Coronary artery (tissue), 2 donors: Measurements from ENCODE around the gene SERPINE2.

Experiments
- DNase-seq: peaks from one replicate; pipeline ENCODE4 v3.0.0-alpha.2; 2017; ENCODE audit warnings: low spot score
- H3K27ac ChIP-seq, 2 donors: fragments of 200-600 bp; sonication (generic); one replicate each; pipeline ENCODE4 v1.5.1; 2016 to 2019
- H3K4me3 ChIP-seq: fragments of 200-600 bp; sonication (generic); 2 replicates; pipeline ENCODE4 v1.5.1; 2016; ENCODE audit warnings: mild to moderate bottlenecking, moderate library complexity
- CTCF ChIP-seq: fragments of 200-600 bp; sonication (generic); IDR thresholded peaks from one replicate; pipeline ENCODE4 v1.5.1; 2019; ENCODE audit warnings: antibody characterized with exemption

The SERPINE2 gene

GRCh38 chr2:223969315-223969714 is 69.8 kb downstream of the SERPINE2 start:
- Histone ChIP-seq H3K27ac (no peak overlapping the region), H3K4me3 (no peak overlapping the region)
- no peak for DNase-seq
- no peak for TF ChIP-seq CTCF

DNA sequence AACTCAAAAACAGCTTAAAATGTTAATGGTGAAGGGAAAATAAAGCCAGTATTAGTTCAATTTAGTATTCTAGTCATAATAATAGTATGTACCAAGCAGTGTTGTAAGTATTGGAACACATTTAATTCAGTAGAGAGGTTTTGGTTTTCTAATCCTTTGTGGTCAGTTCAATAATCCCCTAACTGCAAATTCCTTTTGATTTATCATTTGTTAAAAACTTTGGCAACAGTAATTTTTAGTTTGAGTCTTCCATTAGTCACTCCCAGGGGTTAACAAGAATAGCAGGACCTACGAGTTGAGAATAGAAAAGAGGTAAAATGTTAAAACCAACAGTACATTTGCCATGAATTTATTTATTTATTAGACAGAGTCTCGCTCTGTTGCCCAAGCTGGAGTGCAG is 71.1 kb downstream of the SERPINE2 start:
- Histone ChIP-seq H3K4me3 (no peak overlapping the region), H3K27ac (no peak overlapping the region)
- no peak for TF ChIP-seq CTCF
- no peak for DNase-seq

DNA sequence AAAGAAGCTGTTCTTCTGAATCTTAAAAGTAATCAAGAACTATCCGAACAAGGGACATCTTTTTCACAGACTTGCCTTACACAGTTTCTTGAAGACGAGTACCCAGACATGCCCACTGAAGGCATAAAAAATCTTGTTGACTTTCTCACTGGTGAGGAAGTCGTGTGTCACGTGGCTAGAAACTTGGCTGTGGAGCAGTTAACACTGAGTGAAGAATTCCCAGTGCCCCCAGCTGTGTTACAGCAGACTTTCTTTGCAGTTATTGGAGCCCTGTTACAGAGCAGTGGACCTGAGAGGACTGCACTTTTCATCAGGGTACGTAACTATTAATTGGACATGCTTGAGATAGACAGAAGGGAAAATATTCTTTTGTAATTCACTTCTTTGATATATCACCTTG is 79.4 kb downstream of the SERPINE2 start:
- Histone ChIP-seq H3K27ac (no peak overlapping the region), H3K4me3 (peak overlapping the region; percentile 32)
- DNase-seq: no peak
- no peak for TF ChIP-seq CTCF

GRCh38 chr2:223957092-223957851 is 81.8 kb downstream of the SERPINE2 start, which contains the start of gene MRPL44:
Gene MRPL44 (plus strand): TSS chr2:223957463. CDS start chr2:223957473, 10 bp downstream.
- TF ChIP-seq CTCF: no peak
- Histone ChIP-seq H3K27ac (peak within 1 kb of the TSS; percentile 73 to 82), H3K4me3 (peak within 1 kb of the TSS; percentile 77)
- DNase-seq: peak; percentile 97

GRCh38 chr2:223956300-223956699 is 82.8 kb downstream of the SERPINE2 start:
- TF ChIP-seq CTCF: no peak
- peak overlapping the region; percentile 77 for H3K4me3 ChIP-seq
- peak overlapping the region; percentile 73 to 82 for H3K27ac ChIP-seq
- DNase-seq: no peak

- no peak for DNase-seq
- TF ChIP-seq CTCF: no peak
- Histone ChIP-seq H3K4me3 (no peak overlapping the region), H3K27ac (no peak overlapping the region)
Measured at GRCh38 chr2:223954401-223954800, 84.7 kb downstream of the SERPINE2 start.

GRCh38 chr2:223952280-223952968 is 86.7 kb downstream of the SERPINE2 start:
- TF ChIP-seq CTCF: no peak
- DNase-seq: no peak
- H3K4me3 ChIP-seq: no peak overlapping the region
- H3K27ac ChIP-seq: no peak overlapping the region
